ENCODE measurements around the gene MEG3. TPM values are rescaled to one million over a fixed set of nuclear protein-coding genes. Genes with fewer than 3 reads are reported as not detected.
A peak's percentile ranks its signal among the peaks of the same experiment; 100 is the strongest.

The MEG3 gene
- total RNA-seq (100 to 1,000 TPM in 1 of 4 donors, 10 to 100 TPM in 3; 28.0 to 168 (median 36.6) TPM), polyA plus RNA-seq (10 to 100 TPM in 1 of 3 donors, 1 to 10 TPM in 2; 3.5 to 18.0 (median 7.8) TPM)

GRCh38 chr14:100825713-100826331 lies at the start of gene MEG3:
TSS of gene MEG3 (plus strand) at chr14:100826118.
- WGBS, 2 donors: 53 to 56% methylated on average over 39 of the region's 39 CpGs
- H3K27me3 ChIP-seq: peaks cover 0 to 62% (median 39%) of the 10 kb centered on the region in 3 donors
- peaks cover 0 to 6% (median 6%) of the 10 kb centered on the region in 4 donors for H3K9me3 ChIP-seq
- peaks cover 0 to 8% (median 0%) of the 10 kb centered on the region in 4 donors for H3K4me1 ChIP-seq
- peak; percentile 81 for DNase-seq
- no peaks in the 10 kb centered on the region for H3K36me3 ChIP-seq
- TF ChIP-seq CTCF (IDR thresholded peaks at IDR 0.05) (no peak), POLR2A (IDR thresholded peaks at IDR 0.05) (peak; percentile 38 to 41), POLR2AphosphoS5 (IDR thresholded peaks at IDR 0.05) (peak; percentile 87 to 95 (median 92))
- peak within 1 kb of the TSS; percentile 12 to 41 (median 33) for H3K4me3 ChIP-seq
- intact Hi-C loops (cut with DNase I): no loop called here
- peak within 1 kb of the TSS in 1 of 4 donors; percentile 47 for H3K27ac ChIP-seq

GRCh38 chr14:100776681-100777365 lies 49.1 kb upstream of the MEG3 start:
- 71 to 82% methylated on average over 14 of the region's 14 CpGs for WGBS, 2 donors
- Histone ChIP-seq H3K4me1 (no peaks in the 10 kb centered on the region), H3K9me3 (no peaks in the 10 kb centered on the region), H3K27me3 (no peaks in the 10 kb centered on the region), H3K27ac (no peak overlapping the region), H3K4me3 (no peak overlapping the region), H3K36me3 (no peaks in the 10 kb centered on the region)
- intact Hi-C loops (cut with DNase I): no loop called here
- peak; percentile 53 for DNase-seq
- no peak for TF ChIP-seq POLR2A (IDR thresholded peaks at IDR 0.05)
- no peak for TF ChIP-seq POLR2AphosphoS5 (IDR thresholded peaks at IDR 0.05)
- no peak for TF ChIP-seq EP300 (IDR thresholded peaks at IDR 0.05)
- TF ChIP-seq CTCF (IDR thresholded peaks at IDR 0.05): no peak

GRCh38 chr14:100777366-100777817 lies 48.5 kb upstream of the MEG3 start:
- peak; percentile 28 for DNase-seq
- no peaks in the 10 kb centered on the region for H3K27me3 ChIP-seq
- H3K4me3 ChIP-seq: no peak overlapping the region
- H3K9me3 ChIP-seq: no peaks in the 10 kb centered on the region
- H3K27ac ChIP-seq: no peak overlapping the region
- no peaks in the 10 kb centered on the region for H3K36me3 ChIP-seq
- 72 to 86% methylated on average over 11 of the region's 11 CpGs for WGBS, 2 donors
- intact Hi-C loops (cut with DNase I): no loop called here
- TF ChIP-seq EP300 (IDR thresholded peaks at IDR 0.05): no peak
- TF ChIP-seq POLR2AphosphoS5 (IDR thresholded peaks at IDR 0.05): no peak
- TF ChIP-seq POLR2A (IDR thresholded peaks at IDR 0.05): no peak
- no peaks in the 10 kb centered on the region for H3K4me1 ChIP-seq

- Histone ChIP-seq H3K4me1 (no peaks in the 10 kb centered on the region), H3K27me3 (no peaks in the 10 kb centered on the region), H3K36me3 (no peaks in the 10 kb centered on the region), H3K27ac (no peak overlapping the region), H3K4me3 (no peak overlapping the region), H3K9me3 (no peaks in the 10 kb centered on the region)
- intact Hi-C loops (cut with DNase I): no loop called here
- TF ChIP-seq POLR2AphosphoS5 (IDR thresholded peaks at IDR 0.05): no peak
- TF ChIP-seq CTCF (IDR thresholded peaks at IDR 0.05): no peak
- TF ChIP-seq EP300 (IDR thresholded peaks at IDR 0.05): no peak
- TF ChIP-seq POLR2A (IDR thresholded peaks at IDR 0.05): no peak
- 77 to 84% methylated on average over 22 of the region's 22 CpGs for WGBS, 2 donors
- DNase-seq: peak; percentile 22
Observed at GRCh38 chr14:100777818-100778525, 47.9 kb upstream of the MEG3 start.

- Histone ChIP-seq H3K4me1 (no peaks in the 10 kb centered on the region), H3K27ac (no peak overlapping the region), H3K27me3 (no peaks in the 10 kb centered on the region), H3K4me3 (no peak overlapping the region), H3K9me3 (no peaks in the 10 kb centered on the region), H3K36me3 (no peaks in the 10 kb centered on the region)
- intact Hi-C loops (cut with DNase I): no loop called here
- no peak for DNase-seq
- TF ChIP-seq CTCF (IDR thresholded peaks at IDR 0.05): no peak
- 86% methylated on average over 7 of the region's 7 CpGs for WGBS, 2 donors
Observed at GRCh38 chr14:100778526-100778882, 47.4 kb upstream of the MEG3 start.
